Stomach (tissue), 4 donors: ENCODE measurements around the gene PTPN2.

Experiments used
- CTCF ChIP-seq, 7 experiments: fragments of 450-650 bp in 4 of 7; fragments of 200-600 bp in 3 of 7; sonication (generic) in 3 of 7; IDR thresholded peaks; one replicate each; pipeline ENCODE4 v1.5.1; 2016 to 2019; ENCODE audit warnings: antibody characterized with exemption in 7 of 7, control low read depth in 2 of 7, mild to moderate bottlenecking in 1 of 7
- POLR2AphosphoS5 ChIP-seq, 3 donors: sonication (generic); formaldehyde crosslinking; IDR thresholded peaks; one replicate each; pipeline ENCODE4 v1.6.1; 2016; ENCODE audit warnings: antibody characterized with exemption in 3 of 3

- TF ChIP-seq CTCF (IDR thresholded peaks at IDR 0.05) (no peak), POLR2AphosphoS5 (IDR thresholded peaks at IDR 0.05) (no peak)
Observed at GRCh38 chr18:12783524-12783923, 100.5 kb downstream of the PTPN2 start.
